GM23248 (cell line): ENCODE measurements around the gene MTA3. TPM values are rescaled to one million over a fixed set of nuclear protein-coding genes. Genes with fewer than 3 reads are reported as not detected.

Experiments used
- DNase-seq: peaks from one replicate; pipeline ENCODE4 v3.0.0-alpha.2; 2015
- H2AFZ ChIP-seq: fragments of 200-600 bp; sonication (generic); 2 replicates; pipeline ENCODE4 v1.6.1; 2016; ENCODE audit warnings: antibody characterized with exemption
- H3F3A ChIP-seq: fragments of 200-600 bp; sonication (generic); 2 replicates; pipeline ENCODE4 v1.6.1; 2016; ENCODE audit warnings: mild to moderate bottlenecking, antibody characterized with exemption, mixed run types; ENCODE audit not compliant: insufficient read depth
- H3K27ac ChIP-seq: fragments of 200-600 bp; sonication (generic); 2 replicates; pipeline ENCODE4 v1.5.1; 2016; ENCODE audit warnings: mild to moderate bottlenecking
- H3K27me3 ChIP-seq: fragments of 200-600 bp; sonication (generic); replicated peaks from 2 replicates; pipeline ENCODE4 v1.6.1; 2016; ENCODE audit warnings: mild to moderate bottlenecking; ENCODE audit not compliant: insufficient read depth
- H3K36me3 ChIP-seq: fragments of 200-600 bp; sonication (generic); 2 replicates; pipeline ENCODE4 v1.6.1; 2016; ENCODE audit warnings: low read depth, mild to moderate bottlenecking
- H3K4me1 ChIP-seq: fragments of 200-600 bp; sonication (generic); 2 replicates; pipeline ENCODE4 v1.6.1; 2016; ENCODE audit warnings: mild to moderate bottlenecking; ENCODE audit not compliant: insufficient read depth
- H3K4me2 ChIP-seq: fragments of 200-600 bp; sonication (generic); one replicate; pipeline ENCODE4 v1.6.1; 2016; ENCODE audit warnings: mild to moderate bottlenecking; ENCODE audit not compliant: unreplicated experiment
- H3K4me3 ChIP-seq: fragments of 200-600 bp; sonication (generic); 2 replicates; pipeline ENCODE4 v1.5.1; 2016; ENCODE audit warnings: mild to moderate bottlenecking
- H3K79me2 ChIP-seq: fragments of 200-600 bp; sonication (generic); 2 replicates; pipeline ENCODE4 v1.6.1; 2016; ENCODE audit warnings: mild to moderate bottlenecking; ENCODE audit not compliant: insufficient read depth
- H3K9ac ChIP-seq: fragments of 200-600 bp; sonication (generic); 2 replicates; pipeline ENCODE4 v1.6.1; 2016; ENCODE audit warnings: mild to moderate bottlenecking
- H3K9me2 ChIP-seq: fragments of 200-600 bp; sonication (generic); 2 replicates; pipeline ENCODE4 v1.6.1; 2016; ENCODE audit warnings: mixed run types, mild to moderate bottlenecking, moderate library complexity; ENCODE audit not compliant: insufficient read depth
- H3K9me3 ChIP-seq: fragments of 200-600 bp; sonication (generic); one replicate; pipeline ENCODE4 v1.6.1; 2017; ENCODE audit warnings: low read depth
- H4K20me1 ChIP-seq: fragments of 200-600 bp; sonication (generic); 2 replicates; pipeline ENCODE4 v1.6.0; 2016; ENCODE audit not compliant: insufficient read depth
- EZH2 ChIP-seq: fragments of 200-600 bp; sonication (generic); IDR thresholded peaks from 2 replicates; pipeline ENCODE4 v1.6.1; 2018; ENCODE audit warnings: antibody characterized with exemption, mild to moderate bottlenecking; ENCODE audit not compliant: insufficient read depth, poor library complexity, severe bottlenecking
- EZH2phosphoT487 ChIP-seq: fragments of 200-600 bp; sonication (generic); IDR thresholded peaks from 2 replicates; pipeline ENCODE4 v1.6.1; 2018; ENCODE audit warnings: antibody characterized with exemption, moderate library complexity, mild to moderate bottlenecking, low read depth; ENCODE audit not compliant: insufficient read depth
- WGBS, 2 experiments: methylation state at CpG; one replicate each; pipeline ENCODE4 v1.1.6; 2015 to 2017; ENCODE audit warnings: low lambda C conversion rate in 2 of 2, low coverage in 1 of 2; ENCODE audit errors: missing lambda C conversion rate in 2 of 2; 5-methylcytosine and 5-hydroxymethylcytosine counted together
- in situ Hi-C: fragments of 300-500 bp; cut with MboI; formaldehyde crosslinking; loops from 2 replicates; pipeline ENCODE4 v1.15.0; 2020
- polyA plus RNA-seq: library from polyadenylated mRNA; unstranded; fragments of >200 nt; fragmentation: Nextera tagmentation; extraction: Ambion mirVana; gene quantifications from 2 replicates; pipeline ENCODE4 v1.2.1, GENCODE V29; 2016
- total RNA-seq: library from RNA; depleted of rRNA; stranded (reverse); fragments of >200 nt; shearing (Covaris generic); gene quantifications from 2 replicates; pipeline ENCODE4 v1.2.3, GENCODE V29; 2014

Gene MTA3
- total and polyA plus RNA-seq, 2 experiments from 2014 or later, result 25.7 to 29.7 TPM

GRCh38 chr2:42756150-42756775 is 187.8 kb downstream of the MTA3 start:
- Histone ChIP-seq H3F3A (peaks cover 13% of the 10 kb centered on the region; the same call in 1 of the 2 replicates), H3K36me3 (no peaks in the 10 kb centered on the region), H3K9me2 (no peaks in the 10 kb centered on the region), H3K4me3 (no peak overlapping the region), H4K20me1 (no peaks in the 10 kb centered on the region), H3K9ac (no peak overlapping the region), H3K79me2 (no peaks in the 10 kb centered on the region), H3K4me2 (no peak overlapping the region), H2AFZ (no peak overlapping the region), H3K27ac (no peak overlapping the region), H3K9me3 (no peaks in the 10 kb centered on the region), H3K4me1 (peaks cover 23% of the 10 kb centered on the region), H3K27me3 (no peaks in the 10 kb centered on the region)
- 89 to 96% methylated on average over 9 to 10 of the region's 10 CpGs for WGBS, 2 experiments
- TF ChIP-seq EZH2phosphoT487 (no peak), EZH2 (no peak)
- in situ Hi-C loops, result no loop called here
- no peak for DNase-seq

DNA sequence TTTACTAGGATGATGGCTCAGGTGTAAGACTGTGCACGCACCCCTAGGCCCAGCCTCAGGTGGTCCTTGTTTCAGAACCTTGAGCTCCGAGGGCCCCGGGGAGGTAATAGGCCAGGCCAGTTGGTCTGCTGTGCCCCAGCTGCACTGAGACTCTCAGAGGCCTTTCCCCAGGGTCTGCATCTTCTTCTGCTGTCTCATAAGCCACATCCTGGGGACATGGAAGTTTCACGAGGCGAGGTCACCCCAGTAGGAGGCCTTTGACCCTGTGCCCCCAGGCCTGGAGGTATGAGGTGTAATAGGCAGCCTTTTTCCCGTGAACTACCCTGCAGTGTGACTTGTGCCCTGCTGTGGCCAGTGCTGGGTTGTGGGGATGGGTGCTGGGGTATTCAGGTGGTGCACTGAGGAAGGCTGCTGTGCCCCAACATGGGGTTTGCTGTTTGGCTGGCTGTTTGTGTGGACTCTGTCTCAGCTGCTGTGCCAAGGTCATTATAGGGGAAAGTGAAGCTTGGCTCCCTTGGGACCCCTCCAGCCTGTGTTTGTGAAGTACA is 188.6 kb downstream of the MTA3 start:
- H3K79me2 ChIP-seq, result no peaks in the 10 kb centered on the region
- H3F3A ChIP-seq, result peaks cover 13% of the 10 kb centered on the region; the same call in 1 of the 2 replicates
- H3K9me3 ChIP-seq, result no peaks in the 10 kb centered on the region
- no peaks in the 10 kb centered on the region for H3K27me3 ChIP-seq
- TF ChIP-seq EZH2phosphoT487 (no peak), EZH2 (no peak)
- peaks cover 23% of the 10 kb centered on the region for H3K4me1 ChIP-seq
- in situ Hi-C loops, result no loop called here
- WGBS, 2 experiments, result 81 to 88% methylated on average over 6 of the region's 6 CpGs
- no peak overlapping the region for H3K4me2 ChIP-seq
- no peak overlapping the region for H3K4me3 ChIP-seq
- no peaks in the 10 kb centered on the region for H3K36me3 ChIP-seq
- H2AFZ ChIP-seq, result no peak overlapping the region
- H3K9ac ChIP-seq, result no peak overlapping the region
- H3K9me2 ChIP-seq, result no peaks in the 10 kb centered on the region
- DNase-seq, result no peak
- H4K20me1 ChIP-seq, result no peaks in the 10 kb centered on the region
- no peak overlapping the region for H3K27ac ChIP-seq

DNA sequence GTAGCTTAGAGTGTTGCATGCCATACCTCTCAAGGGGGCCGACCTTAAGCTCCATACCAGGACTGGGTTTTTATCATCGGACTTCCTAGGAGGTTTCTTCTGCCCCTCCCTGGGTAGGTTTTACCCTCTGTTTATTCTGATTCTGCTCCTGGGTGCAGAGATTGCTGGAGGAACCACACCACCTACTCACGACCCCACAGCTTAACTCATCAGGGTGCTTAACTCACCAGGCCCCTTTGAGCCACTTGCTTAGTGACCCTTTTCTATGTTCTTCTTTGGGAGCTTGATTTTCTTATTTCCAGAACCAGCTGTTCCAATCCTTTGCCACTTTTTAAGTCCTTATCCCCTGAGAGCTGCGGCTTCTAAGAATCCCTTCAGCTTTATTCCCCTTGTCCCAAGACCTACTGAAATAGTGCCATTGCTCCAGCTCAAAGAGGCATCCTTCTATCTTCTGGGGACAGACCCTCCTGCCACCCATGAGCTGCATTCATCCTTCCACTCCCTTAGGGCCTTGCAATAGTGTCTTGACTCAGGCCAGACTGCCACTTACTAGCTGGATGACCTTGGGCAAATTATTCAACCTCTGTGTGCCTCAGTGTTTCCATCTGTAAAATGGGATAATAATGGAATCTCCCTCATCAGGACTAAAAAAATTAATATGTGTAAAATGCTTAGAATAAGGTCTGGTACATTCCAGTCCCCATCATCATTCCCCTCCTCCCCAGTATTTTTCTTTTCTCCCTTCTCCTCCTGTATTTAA is 189.7 kb downstream of the MTA3 start:
- Histone ChIP-seq H3K4me1 (peaks cover 23% of the 10 kb centered on the region), H4K20me1 (no peaks in the 10 kb centered on the region), H3K9me2 (no peaks in the 10 kb centered on the region), H3K9me3 (no peaks in the 10 kb centered on the region), H3K4me2 (no peak overlapping the region), H3F3A (peaks cover 13% of the 10 kb centered on the region; the same call in 1 of the 2 replicates), H3K79me2 (no peaks in the 10 kb centered on the region), H2AFZ (no peak overlapping the region), H3K9ac (no peak overlapping the region), H3K27ac (no peak overlapping the region), H3K27me3 (no peaks in the 10 kb centered on the region), H3K36me3 (no peaks in the 10 kb centered on the region), H3K4me3 (no peak overlapping the region)
- WGBS, 2 experiments, result 85 to 90% methylated on average over 4 of the region's 4 CpGs
- no peak for DNase-seq
- TF ChIP-seq EZH2phosphoT487 (no peak), EZH2 (no peak)
- in situ Hi-C loops, result no loop called here

GRCh38 chr2:42758751-42759150 is 190.3 kb downstream of the MTA3 start:
- Histone ChIP-seq H3K36me3 (no peaks in the 10 kb centered on the region), H2AFZ (no peak overlapping the region), H3K4me2 (no peak overlapping the region), H3K79me2 (no peaks in the 10 kb centered on the region), H3K27me3 (no peaks in the 10 kb centered on the region), H3F3A (peaks cover 13% of the 10 kb centered on the region; the same call in 1 of the 2 replicates), H3K4me1 (peaks cover 21% of the 10 kb centered on the region), H3K9me3 (no peaks in the 10 kb centered on the region), H3K9me2 (no peaks in the 10 kb centered on the region), H3K27ac (no peak overlapping the region), H4K20me1 (no peaks in the 10 kb centered on the region), H3K4me3 (no peak overlapping the region), H3K9ac (no peak overlapping the region)
- TF ChIP-seq EZH2phosphoT487 (no peak), EZH2 (no peak)
- in situ Hi-C loops, result no loop called here
- 95 to 100% methylated on average over 1 of the region's 1 CpG for WGBS, 2 experiments
- no peak for DNase-seq
